HCT116 (cell line): Measurements from ENCODE around the gene PNRC1. TPM values are rescaled to one million over a fixed set of nuclear protein-coding genes. Genes with fewer than 3 reads are reported as not detected.

Experiments
- ATAC-seq: fragments of 200-7000 bp; cut with Tn5 transposase; 2 replicates; pipeline ENCODE4 v1.9.1; 2020; ENCODE audit warnings: mild to moderate bottlenecking, moderate library complexity
- BruUV-seq: library from RNA; stranded (reverse); fragments of 400-500 nt; replicated peaks from 2 replicates; lab custom pipeline; 2021; lab: Mats Ljungman, UMichigan
- CTCF ChIA-PET: fragments of 300-600 bp; sonication (Branson Sonifier 250); formaldehyde crosslinking; loops from one replicate; lab custom pipeline; 2021; ENCODE audit warnings: antibody characterized with exemption; lab: Charles Lee
- POLR2A ChIA-PET: fragments of 300-600, 350-600 bp; sonication (Branson Sonifier 250); formaldehyde crosslinking; loops from one replicate; lab custom pipeline; 2021; ENCODE audit warnings: antibody characterized with exemption; lab: Charles Lee
- RAD21 ChIA-PET, 2 experiments: fragments of 300-600 bp; sonication (Branson Sonifier 250); formaldehyde crosslinking; loops; one replicate each; lab custom pipeline; 2023; ENCODE audit warnings: low total read pairs in 2 of 2; ENCODE audit not compliant: uncharacterized antibody in 2 of 2, unreplicated experiment in 2 of 2, low non-redundant PET in 1 of 2; lab: Charles Lee
- DNase-seq: peaks from one replicate; pipeline ENCODE4 v3.0.0-alpha.2; 2010; ENCODE audit warnings: low read depth, low spot score
- H2AFZ ChIP-seq: fragments of 200-600 bp; shearing (Covaris generic), sonication (generic); 2 replicates; pipeline ENCODE4 v1.6.1; 2017; ENCODE audit warnings: low read depth, mixed run types, mixed read lengths, antibody characterized with exemption, low read length; ENCODE audit not compliant: poor library complexity, severe bottlenecking
- H3K27ac ChIP-seq: 2 replicates; pipeline ENCODE4 v1.5.1; 2012; ENCODE audit warnings: low read depth, low read length
- H3K27me3 ChIP-seq: fragments of 200-600 bp; sonication (generic); 2 replicates; pipeline ENCODE4 v1.6.1; 2016; ENCODE audit warnings: mixed run types, low read length, mixed read lengths; ENCODE audit not compliant: insufficient read depth
- H3K36me3 ChIP-seq, 2 experiments: fragments of 200-500 bp in 1 of 2; fragments of 200-600 bp in 1 of 2; sonication (Bioruptor generic) in 1 of 2; sonication (generic) in 1 of 2; 2 replicates each; pipeline versions ENCODE4 v1.5.1 to v1.6.1; 2014 to 2016; ENCODE audit warnings: low read length in 2 of 2, inconsistent platforms in 1 of 2, mixed read lengths in 1 of 2, mixed run types in 1 of 2; ENCODE audit not compliant: insufficient read depth in 2 of 2, control insufficient read depth in 1 of 2
- H3K4me1 ChIP-seq, 2 experiments: fragments of 200-600 bp in 1 of 2; sonication (generic) in 1 of 2; 2 replicates each; pipeline versions ENCODE4 v1.5.1 to v1.6.1; 2012 to 2017; ENCODE audit warnings: low read length in 2 of 2, inconsistent platforms in 1 of 2, mild to moderate bottlenecking in 1 of 2, mixed read lengths in 1 of 2, mixed run types in 1 of 2, moderate library complexity in 1 of 2; ENCODE audit not compliant: insufficient read depth in 2 of 2, control insufficient read depth in 1 of 2
- H3K4me2 ChIP-seq: fragments of 200-600 bp; sonication (generic); 2 replicates; pipeline ENCODE4 v1.6.1; 2017; ENCODE audit warnings: mixed run types, low read length, mixed read lengths
- H3K4me3 ChIP-seq, 2 experiments: fragments of 200-600 bp in 1 of 2; sonication (generic) in 1 of 2; replicated peaks in 1 of 2; 2 replicates each; pipeline ENCODE4 v1.5.1; 2011 to 2016; ENCODE audit warnings: low read length in 2 of 2, control low read depth in 1 of 2, low read depth in 1 of 2, mild to moderate bottlenecking in 1 of 2, mixed read lengths in 1 of 2, mixed run types in 1 of 2
- H3K79me2 ChIP-seq: fragments of 200-600 bp; sonication (generic); 2 replicates; pipeline ENCODE4 v1.6.1; 2017; ENCODE audit warnings: mild to moderate bottlenecking, mixed run types, low read length, moderate library complexity, mixed read lengths; ENCODE audit not compliant: insufficient read depth
- H3K9ac ChIP-seq: fragments of 200-600 bp; sonication (generic); 2 replicates; pipeline ENCODE4 v1.6.1; 2016; ENCODE audit warnings: low read length, mixed read lengths
- H3K9me2 ChIP-seq: fragments of 200-600 bp; sonication (generic), shearing (Covaris generic); 2 replicates; pipeline ENCODE4 v1.6.1; 2017; ENCODE audit warnings: mixed run types, mild to moderate bottlenecking, moderate library complexity; ENCODE audit not compliant: insufficient read depth
- H3K9me3 ChIP-seq, 2 experiments: fragments of 200-500 bp in 1 of 2; fragments of 200-600 bp in 1 of 2; sonication (Bioruptor generic) in 1 of 2; sonication (generic) in 1 of 2; 2 replicates each; pipeline ENCODE4 v1.6.1; 2014 to 2017; ENCODE audit warnings: low read length in 2 of 2, mixed read lengths in 2 of 2, inconsistent platforms in 1 of 2, low read depth in 1 of 2, mild to moderate bottlenecking in 1 of 2, mixed run types in 1 of 2, moderate library complexity in 1 of 2; ENCODE audit not compliant: control insufficient read depth in 1 of 2, insufficient read depth in 1 of 2
- H4K20me1 ChIP-seq: fragments of 200-600 bp; sonication (generic), shearing (Covaris generic); 2 replicates; pipeline ENCODE4 v1.6.1; 2017; ENCODE audit warnings: mixed run types, mild to moderate bottlenecking, moderate library complexity; ENCODE audit not compliant: insufficient read depth
- CEBPB ChIP-seq: IDR thresholded peaks from 2 replicates; pipeline ENCODE4 v1.6.1; 2012; ENCODE audit warnings: low read depth
- EGR1 ChIP-seq: IDR thresholded peaks from 2 replicates; pipeline ENCODE4 v1.6.1; 2012; ENCODE audit warnings: low read depth
- EZH2 ChIP-seq: fragments of 200-600 bp; sonication (generic); IDR thresholded peaks from 2 replicates; pipeline ENCODE4 v1.6.1; 2017; ENCODE audit warnings: antibody characterized with exemption, mixed run types
- JUND ChIP-seq: IDR thresholded peaks from 2 replicates; pipeline ENCODE4 v1.6.1; 2012
- SP1 ChIP-seq: IDR thresholded peaks from 2 replicates; pipeline ENCODE4 v1.6.1; 2012; ENCODE audit warnings: low read depth
- SRF ChIP-seq: IDR thresholded peaks from 2 replicates; pipeline ENCODE4 v1.6.1; 2012; ENCODE audit warnings: low read depth
- ZBTB33 ChIP-seq: IDR thresholded peaks from 2 replicates; pipeline ENCODE4 v1.6.1; 2011; ENCODE audit warnings: mild to moderate bottlenecking, low read length, moderate library complexity; ENCODE audit not compliant: insufficient replicate concordance; ENCODE audit errors: extremely low read depth
- intact Hi-C: fragments of 100-400 bp; cut with micrococcal nuclease; formaldehyde crosslinking; loops from 2 replicates; pipeline ENCODE4 v1.10.0; 2022
- total RNA-seq: library from RNA; stranded (reverse); gene quantifications from one replicate; pipeline ENCODE4 v1.2.1, GENCODE V29; 2021; ENCODE audit not compliant: unreplicated experiment
- TF ChIP-seq, protein P1 (sequence below): IDR thresholded peaks from 2 replicates; pipeline ENCODE4 v1.6.1; 2012
- TF ChIP-seq, protein P2 (sequence below): IDR thresholded peaks from 2 replicates; pipeline ENCODE4 v1.6.1; 2012
- TF ChIP-seq, protein P3 (sequence below): IDR thresholded peaks from 2 replicates; pipeline ENCODE4 v1.6.1; 2012; ENCODE audit warnings: low read depth

The PNRC1 gene
- total RNA-seq, 1 experiment from 2014 or later, result 66.8 TPM

DNA sequence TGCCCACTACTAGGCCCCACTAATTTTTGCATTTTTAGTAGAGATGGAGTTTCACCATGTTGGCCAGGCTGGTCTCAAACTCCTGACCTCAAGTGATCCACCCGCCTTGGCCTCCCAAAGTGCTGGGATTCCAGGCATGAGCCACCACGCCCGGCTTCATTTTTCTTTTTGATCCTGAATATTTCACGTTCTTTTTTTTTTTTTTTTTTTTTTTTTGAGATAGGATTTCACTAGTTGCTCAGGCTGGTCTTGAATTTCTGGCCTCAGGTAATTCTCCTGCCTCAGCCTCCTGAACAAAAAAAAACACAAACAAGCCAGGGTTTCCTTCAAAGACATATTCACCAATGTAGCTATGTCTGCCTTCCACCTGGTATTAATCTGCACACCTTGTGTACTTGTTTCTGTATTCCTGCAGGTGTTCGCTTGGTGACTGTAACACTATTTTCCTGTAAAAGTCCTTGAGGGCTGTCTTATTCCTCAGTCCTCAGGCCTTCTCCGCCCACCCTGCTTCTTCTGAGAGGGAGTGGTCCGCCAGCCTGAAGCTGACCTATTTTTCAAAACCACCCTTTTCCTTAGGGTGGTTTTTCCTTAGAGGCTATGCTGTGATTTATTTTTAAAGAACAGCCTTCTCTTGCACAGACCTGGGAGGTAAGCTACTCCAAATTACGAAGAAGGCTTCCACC, 36.1 kb upstream of the PNRC1 start (continued):
- no peak for TF ChIP-seq SRF

DNA sequence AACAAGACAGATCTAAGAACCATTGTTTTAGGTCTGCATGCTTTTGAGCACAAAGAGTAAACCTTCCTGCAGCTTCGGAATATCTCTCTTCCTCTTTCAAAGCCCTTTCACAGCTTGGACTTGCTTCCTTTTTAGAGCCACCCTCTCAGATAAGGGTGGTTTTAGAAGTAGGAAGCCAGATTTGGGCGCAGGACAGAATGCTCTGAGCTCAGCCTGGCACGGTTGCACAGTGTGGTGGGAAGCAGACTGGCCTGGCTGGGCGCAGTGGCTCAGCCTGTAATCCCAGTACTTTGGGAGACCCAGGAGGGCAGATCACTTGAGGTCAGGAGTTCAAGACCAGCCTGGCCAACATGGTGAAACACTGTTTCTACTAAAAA, 35.6 kb upstream of the PNRC1 start:
- Histone ChIP-seq H3K4me3 (no peak overlapping the region), H3K27ac (no peak overlapping the region), H3K9me3 (no peaks in the 10 kb centered on the region), H3K9ac (no peak overlapping the region), H3K79me2 (no peaks in the 10 kb centered on the region), H3K4me1 (no peaks in the 10 kb centered on the region), H3K27me3 (no peaks in the 10 kb centered on the region), H4K20me1 (no peaks in the 10 kb centered on the region), H2AFZ (no peak overlapping the region), H3K9me2 (no peaks in the 10 kb centered on the region), H3K4me2 (no peak overlapping the region), H3K36me3 (no peaks in the 10 kb centered on the region)
- no TSS peak for BruUV-seq
- RAD21 ChIA-PET, result no interaction called here
- TF ChIP-seq ZBTB33 (no peak), CEBPB (no peak), EZH2 (no peak), EGR1 (no peak), JUND (no peak), SP1 (no peak)
- TF ChIP-seq, protein P1, sequence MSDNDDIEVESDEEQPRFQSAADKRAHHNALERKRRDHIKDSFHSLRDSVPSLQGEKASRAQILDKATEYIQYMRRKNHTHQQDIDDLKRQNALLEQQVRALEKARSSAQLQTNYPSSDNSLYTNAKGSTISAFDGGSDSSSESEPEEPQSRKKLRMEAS, result no peak
- TF ChIP-seq, protein P2, sequence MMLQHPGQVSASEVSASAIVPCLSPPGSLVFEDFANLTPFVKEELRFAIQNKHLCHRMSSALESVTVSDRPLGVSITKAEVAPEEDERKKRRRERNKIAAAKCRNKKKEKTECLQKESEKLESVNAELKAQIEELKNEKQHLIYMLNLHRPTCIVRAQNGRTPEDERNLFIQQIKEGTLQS, result no peak
- TF ChIP-seq, protein P3, sequence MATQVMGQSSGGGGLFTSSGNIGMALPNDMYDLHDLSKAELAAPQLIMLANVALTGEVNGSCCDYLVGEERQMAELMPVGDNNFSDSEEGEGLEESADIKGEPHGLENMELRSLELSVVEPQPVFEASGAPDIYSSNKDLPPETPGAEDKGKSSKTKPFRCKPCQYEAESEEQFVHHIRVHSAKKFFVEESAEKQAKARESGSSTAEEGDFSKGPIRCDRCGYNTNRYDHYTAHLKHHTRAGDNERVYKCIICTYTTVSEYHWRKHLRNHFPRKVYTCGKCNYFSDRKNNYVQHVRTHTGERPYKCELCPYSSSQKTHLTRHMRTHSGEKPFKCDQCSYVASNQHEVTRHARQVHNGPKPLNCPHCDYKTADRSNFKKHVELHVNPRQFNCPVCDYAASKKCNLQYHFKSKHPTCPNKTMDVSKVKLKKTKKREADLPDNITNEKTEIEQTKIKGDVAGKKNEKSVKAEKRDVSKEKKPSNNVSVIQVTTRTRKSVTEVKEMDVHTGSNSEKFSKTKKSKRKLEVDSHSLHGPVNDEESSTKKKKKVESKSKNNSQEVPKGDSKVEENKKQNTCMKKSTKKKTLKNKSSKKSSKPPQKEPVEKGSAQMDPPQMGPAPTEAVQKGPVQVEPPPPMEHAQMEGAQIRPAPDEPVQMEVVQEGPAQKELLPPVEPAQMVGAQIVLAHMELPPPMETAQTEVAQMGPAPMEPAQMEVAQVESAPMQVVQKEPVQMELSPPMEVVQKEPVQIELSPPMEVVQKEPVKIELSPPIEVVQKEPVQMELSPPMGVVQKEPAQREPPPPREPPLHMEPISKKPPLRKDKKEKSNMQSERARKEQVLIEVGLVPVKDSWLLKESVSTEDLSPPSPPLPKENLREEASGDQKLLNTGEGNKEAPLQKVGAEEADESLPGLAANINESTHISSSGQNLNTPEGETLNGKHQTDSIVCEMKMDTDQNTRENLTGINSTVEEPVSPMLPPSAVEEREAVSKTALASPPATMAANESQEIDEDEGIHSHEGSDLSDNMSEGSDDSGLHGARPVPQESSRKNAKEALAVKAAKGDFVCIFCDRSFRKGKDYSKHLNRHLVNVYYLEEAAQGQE, result no peak
- POLR2A ChIA-PET, result no interaction called here
- CTCF ChIA-PET, result no interaction called here
- ATAC-seq (no peak), DNase-seq (no peak)
- intact Hi-C loops, result no loop called here
